Liver (tissue), 9 donors: Measurements from ENCODE around the gene AAK1. TPM values are rescaled to one million over a fixed set of nuclear protein-coding genes. Genes with fewer than 3 reads are reported as not detected.

Experiments
- DNase-seq: peaks from one replicate; pipeline ENCODE4 v3.0.0-alpha.2; 2017; ENCODE audit warnings: low spot score
- H3K27ac ChIP-seq, 2 donors: one replicate each; pipeline ENCODE4 v1.7.0; 2013; ENCODE audit warnings: inconsistent platforms in 2 of 2, low read length in 2 of 2, control low read depth in 1 of 2, low read depth in 1 of 2, mild to moderate bottlenecking in 1 of 2
- H3K27me3 ChIP-seq, 4 donors: one replicate each; pipeline versions ENCODE4 v1.6.1 to v1.7.0; 2013; ENCODE audit warnings: low read length in 3 of 4, inconsistent platforms in 1 of 4, mild to moderate bottlenecking in 1 of 4, moderate library complexity in 1 of 4; ENCODE audit not compliant: control insufficient read depth in 4 of 4, insufficient read depth in 4 of 4
- H3K36me3 ChIP-seq, 4 donors: one replicate each; pipeline versions ENCODE4 v1.6.1 to v1.7.0; 2013; ENCODE audit warnings: low read length in 3 of 4, mild to moderate bottlenecking in 3 of 4, low read depth in 1 of 4, moderate library complexity in 1 of 4; ENCODE audit not compliant: control insufficient read depth in 4 of 4, insufficient read depth in 3 of 4
- H3K4me1 ChIP-seq, 4 donors: one replicate each; pipeline versions ENCODE4 v1.6.1 to v1.7.0; 2013; ENCODE audit warnings: low read length in 3 of 4, mild to moderate bottlenecking in 3 of 4, moderate library complexity in 1 of 4; ENCODE audit not compliant: control insufficient read depth in 4 of 4, insufficient read depth in 4 of 4
- H3K4me3 ChIP-seq, 3 donors: one replicate each; pipeline versions ENCODE4 v1.6.1 to v1.7.0; 2013; ENCODE audit warnings: low read length in 3 of 3, control low read depth in 1 of 3, low read depth in 1 of 3, mild to moderate bottlenecking in 1 of 3
- H3K9ac ChIP-seq, 2 donors: one replicate each; pipeline ENCODE4 v1.7.0; 2013; ENCODE audit warnings: low read length in 2 of 2, mild to moderate bottlenecking in 2 of 2, moderate library complexity in 2 of 2, control low read depth in 1 of 2, low read depth in 1 of 2
- H3K9me3 ChIP-seq, 4 donors: one replicate each; pipeline versions ENCODE4 v1.6.1 to v1.7.0; 2013; ENCODE audit warnings: low read length in 3 of 4; ENCODE audit not compliant: control insufficient read depth in 4 of 4
- EGR1 ChIP-seq, 2 donors: IDR thresholded peaks; 2 replicates each; pipeline ENCODE4 v1.6.1; 2016 to 2018; ENCODE audit warnings: antibody characterized with exemption in 2 of 2, low read depth in 2 of 2
- FOXA1 ChIP-seq: IDR thresholded peaks from 2 replicates; pipeline ENCODE4 v1.6.1; 2016; ENCODE audit warnings: antibody characterized with exemption
- FOXA2 ChIP-seq: IDR thresholded peaks from 2 replicates; pipeline ENCODE4 v1.6.1; 2016; ENCODE audit warnings: antibody characterized with exemption
- HNF4A ChIP-seq, 2 donors: conservative IDR thresholded peaks; 2 replicates each; pipeline ENCODE4 v1.6.1; 2016; ENCODE audit warnings: antibody characterized with exemption in 2 of 2, mild to moderate bottlenecking in 2 of 2
- HNF4G ChIP-seq: IDR thresholded peaks from 2 replicates; pipeline ENCODE4 v1.6.1; 2016; ENCODE audit warnings: antibody characterized with exemption
- JUND ChIP-seq, 2 donors: IDR thresholded peaks; 2 replicates each; pipeline ENCODE4 v1.6.1; 2016; ENCODE audit warnings: antibody characterized with exemption in 2 of 2
- RAD21 ChIP-seq, 2 donors: IDR thresholded peaks; 2 replicates each; pipeline ENCODE4 v1.6.1; 2016; ENCODE audit warnings: antibody characterized with exemption in 2 of 2, mild to moderate bottlenecking in 2 of 2
- RXRA ChIP-seq, 2 donors: IDR thresholded peaks; 2 replicates each; pipeline ENCODE4 v1.6.1; 2017 to 2018; ENCODE audit warnings: antibody characterized with exemption in 2 of 2, mild to moderate bottlenecking in 1 of 2
- SP1 ChIP-seq: IDR thresholded peaks from 2 replicates; pipeline ENCODE4 v1.6.1; 2018; ENCODE audit warnings: antibody characterized with exemption, mild to moderate bottlenecking
- TAF1 ChIP-seq: conservative IDR thresholded peaks from 2 replicates; pipeline ENCODE4 v1.6.1; 2016; ENCODE audit warnings: antibody characterized with exemption, mild to moderate bottlenecking
- YY1 ChIP-seq: IDR thresholded peaks from 2 replicates; pipeline ENCODE4 v1.6.1; 2016; ENCODE audit warnings: antibody characterized with exemption, mild to moderate bottlenecking
- WGBS: extraction: QIAGEN DNeasy Blood & Tissue Kit; methylation state at CpG from one replicate; pipeline ENCODE4 v1.1.7; 2013; 5-methylcytosine and 5-hydroxymethylcytosine counted together
- polyA plus RNA-seq, 2 donors: library from polyadenylated mRNA; stranded (reverse) in 1 of 2; unstranded in 1 of 2; fragments of 200-250 nt in 1 of 2; fragments of >200 nt in 1 of 2; fragmentation: Nextera tagmentation in 1 of 2; extraction: Ambion mirVana in 1 of 2; gene quantifications; one replicate each; pipeline versions ENCODE4 v1.2.1 to v1.2.3, GENCODE V29; 2013 to 2015
- total RNA-seq, 2 donors: library from RNA; depleted of rRNA; stranded (reverse); fragments of >200 nt; gene quantifications; one replicate each; pipeline ENCODE4 v1.2.3, GENCODE V29; 2014
- TF ChIP-seq, protein P1 (sequence below): IDR thresholded peaks from 2 replicates; pipeline ENCODE4 v1.6.1; 2016; ENCODE audit warnings: antibody characterized with exemption
- TF ChIP-seq, protein P2 (sequence below): IDR thresholded peaks from 2 replicates; pipeline ENCODE4 v1.6.1; 2016; ENCODE audit warnings: antibody characterized with exemption
- TF ChIP-seq, protein P3 (sequence below): IDR thresholded peaks from 2 replicates; pipeline ENCODE4 v1.6.1; 2016; ENCODE audit warnings: antibody characterized with exemption, mild to moderate bottlenecking
- TF ChIP-seq, protein P4 (sequence below): fragments of 150-350 bp; IDR thresholded peaks from 2 replicates; pipeline ENCODE4 v1.5.1; 2017; ENCODE audit warnings: improper control_type of control experiment, low read depth, low read length; ENCODE audit not compliant: missing input control
- donor health status: healthy.
- donor health status: healthy.
- donor health status: healthy.
- donor health status: healthy.
- donor health status: healthy.

The AAK1 gene
- total and polyA plus RNA-seq, 4 donors: 3.9 to 14.3 (median 11.3) TPM

DNA sequence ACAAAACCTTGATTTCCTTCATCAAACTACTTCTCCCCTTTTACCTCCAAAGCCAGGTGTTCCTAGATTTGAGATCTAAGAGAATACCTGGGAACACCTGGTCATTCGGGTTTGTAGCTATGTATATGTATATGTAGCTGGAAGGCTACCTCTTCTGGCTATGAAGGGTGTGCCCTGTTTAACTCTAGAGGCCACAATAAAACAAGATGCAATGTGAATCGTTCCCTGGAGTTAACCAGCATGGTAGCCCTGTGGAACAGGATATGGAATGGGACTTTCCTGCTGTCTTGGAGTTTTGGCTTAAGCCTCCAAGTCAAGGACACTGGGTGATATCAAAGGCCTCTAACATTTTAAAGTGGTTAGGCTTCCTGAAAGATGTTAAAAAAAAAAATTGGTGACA lies 188.6 kb downstream of the AAK1 start (continued):
- TF ChIP-seq, protein P1, sequence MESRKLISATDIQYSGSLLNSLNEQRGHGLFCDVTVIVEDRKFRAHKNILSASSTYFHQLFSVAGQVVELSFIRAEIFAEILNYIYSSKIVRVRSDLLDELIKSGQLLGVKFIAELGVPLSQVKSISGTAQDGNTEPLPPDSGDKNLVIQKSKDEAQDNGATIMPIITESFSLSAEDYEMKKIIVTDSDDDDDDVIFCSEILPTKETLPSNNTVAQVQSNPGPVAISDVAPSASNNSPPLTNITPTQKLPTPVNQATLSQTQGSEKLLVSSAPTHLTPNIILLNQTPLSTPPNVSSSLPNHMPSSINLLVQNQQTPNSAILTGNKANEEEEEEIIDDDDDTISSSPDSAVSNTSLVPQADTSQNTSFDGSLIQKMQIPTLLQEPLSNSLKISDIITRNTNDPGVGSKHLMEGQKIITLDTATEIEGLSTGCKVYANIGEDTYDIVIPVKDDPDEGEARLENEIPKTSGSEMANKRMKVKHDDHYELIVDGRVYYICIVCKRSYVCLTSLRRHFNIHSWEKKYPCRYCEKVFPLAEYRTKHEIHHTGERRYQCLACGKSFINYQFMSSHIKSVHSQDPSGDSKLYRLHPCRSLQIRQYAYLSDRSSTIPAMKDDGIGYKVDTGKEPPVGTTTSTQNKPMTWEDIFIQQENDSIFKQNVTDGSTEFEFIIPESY: no peak

DNA sequence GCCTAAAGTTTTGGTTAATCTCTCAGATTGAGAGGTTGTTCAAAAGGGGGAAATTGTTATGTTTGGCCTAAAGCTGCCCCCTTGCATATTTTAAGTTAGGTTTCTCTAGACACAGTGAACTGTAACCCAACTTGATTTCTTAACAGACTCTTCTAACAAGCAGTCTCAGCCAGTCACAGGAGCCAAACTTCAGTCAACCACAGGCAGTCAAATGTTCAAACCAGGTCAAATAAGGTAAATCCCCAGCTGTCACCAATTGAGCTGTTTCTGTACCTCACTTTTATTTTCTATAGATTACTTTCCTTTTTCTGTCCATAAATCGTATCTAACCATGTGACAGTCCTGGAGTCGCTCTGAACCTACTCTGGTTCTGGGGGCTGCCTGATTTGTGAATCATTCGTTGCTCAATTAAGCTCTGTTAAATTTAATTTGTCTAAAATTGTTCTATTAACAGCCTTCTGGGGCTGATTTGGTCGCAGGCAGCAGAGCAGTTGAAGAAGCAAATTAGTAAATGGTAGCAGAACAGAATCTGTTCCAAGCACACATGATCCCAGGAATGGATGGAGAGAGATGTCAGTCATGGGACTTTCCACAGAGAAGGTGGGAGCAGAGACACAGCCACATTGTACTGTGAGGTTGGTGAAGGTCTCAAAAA lies 189.9 kb downstream of the AAK1 start:
- DNase-seq: no peak
- Histone ChIP-seq H3K4me1 (no peaks in the 10 kb centered on the region), H3K27me3 (no peaks in the 10 kb centered on the region), H3K4me3 (no peak overlapping the region), H3K27ac (no peak overlapping the region), H3K9me3 (no peaks in the 10 kb centered on the region), H3K9ac (no peak overlapping the region), H3K36me3 (no peaks in the 10 kb centered on the region)
- no peak for TF ChIP-seq SP1
- TF ChIP-seq HNF4A (conservative IDR thresholded peaks at IDR 0.05): no peak
- no peak for TF ChIP-seq TAF1
- TF ChIP-seq, protein P2, sequence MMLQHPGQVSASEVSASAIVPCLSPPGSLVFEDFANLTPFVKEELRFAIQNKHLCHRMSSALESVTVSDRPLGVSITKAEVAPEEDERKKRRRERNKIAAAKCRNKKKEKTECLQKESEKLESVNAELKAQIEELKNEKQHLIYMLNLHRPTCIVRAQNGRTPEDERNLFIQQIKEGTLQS: no peak
- TF ChIP-seq JUND (IDR thresholded peaks at IDR 0.05): no peak
- TF ChIP-seq YY1: no peak
- TF ChIP-seq, protein P3, sequence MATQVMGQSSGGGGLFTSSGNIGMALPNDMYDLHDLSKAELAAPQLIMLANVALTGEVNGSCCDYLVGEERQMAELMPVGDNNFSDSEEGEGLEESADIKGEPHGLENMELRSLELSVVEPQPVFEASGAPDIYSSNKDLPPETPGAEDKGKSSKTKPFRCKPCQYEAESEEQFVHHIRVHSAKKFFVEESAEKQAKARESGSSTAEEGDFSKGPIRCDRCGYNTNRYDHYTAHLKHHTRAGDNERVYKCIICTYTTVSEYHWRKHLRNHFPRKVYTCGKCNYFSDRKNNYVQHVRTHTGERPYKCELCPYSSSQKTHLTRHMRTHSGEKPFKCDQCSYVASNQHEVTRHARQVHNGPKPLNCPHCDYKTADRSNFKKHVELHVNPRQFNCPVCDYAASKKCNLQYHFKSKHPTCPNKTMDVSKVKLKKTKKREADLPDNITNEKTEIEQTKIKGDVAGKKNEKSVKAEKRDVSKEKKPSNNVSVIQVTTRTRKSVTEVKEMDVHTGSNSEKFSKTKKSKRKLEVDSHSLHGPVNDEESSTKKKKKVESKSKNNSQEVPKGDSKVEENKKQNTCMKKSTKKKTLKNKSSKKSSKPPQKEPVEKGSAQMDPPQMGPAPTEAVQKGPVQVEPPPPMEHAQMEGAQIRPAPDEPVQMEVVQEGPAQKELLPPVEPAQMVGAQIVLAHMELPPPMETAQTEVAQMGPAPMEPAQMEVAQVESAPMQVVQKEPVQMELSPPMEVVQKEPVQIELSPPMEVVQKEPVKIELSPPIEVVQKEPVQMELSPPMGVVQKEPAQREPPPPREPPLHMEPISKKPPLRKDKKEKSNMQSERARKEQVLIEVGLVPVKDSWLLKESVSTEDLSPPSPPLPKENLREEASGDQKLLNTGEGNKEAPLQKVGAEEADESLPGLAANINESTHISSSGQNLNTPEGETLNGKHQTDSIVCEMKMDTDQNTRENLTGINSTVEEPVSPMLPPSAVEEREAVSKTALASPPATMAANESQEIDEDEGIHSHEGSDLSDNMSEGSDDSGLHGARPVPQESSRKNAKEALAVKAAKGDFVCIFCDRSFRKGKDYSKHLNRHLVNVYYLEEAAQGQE: no peak
- no peak for TF ChIP-seq FOXA2
- TF ChIP-seq, protein P1: no peak
- TF ChIP-seq RAD21 (IDR thresholded peaks at IDR 0.05): no peak
- TF ChIP-seq RXRA (IDR thresholded peaks at IDR 0.05): no peak
- TF ChIP-seq, protein P4, sequence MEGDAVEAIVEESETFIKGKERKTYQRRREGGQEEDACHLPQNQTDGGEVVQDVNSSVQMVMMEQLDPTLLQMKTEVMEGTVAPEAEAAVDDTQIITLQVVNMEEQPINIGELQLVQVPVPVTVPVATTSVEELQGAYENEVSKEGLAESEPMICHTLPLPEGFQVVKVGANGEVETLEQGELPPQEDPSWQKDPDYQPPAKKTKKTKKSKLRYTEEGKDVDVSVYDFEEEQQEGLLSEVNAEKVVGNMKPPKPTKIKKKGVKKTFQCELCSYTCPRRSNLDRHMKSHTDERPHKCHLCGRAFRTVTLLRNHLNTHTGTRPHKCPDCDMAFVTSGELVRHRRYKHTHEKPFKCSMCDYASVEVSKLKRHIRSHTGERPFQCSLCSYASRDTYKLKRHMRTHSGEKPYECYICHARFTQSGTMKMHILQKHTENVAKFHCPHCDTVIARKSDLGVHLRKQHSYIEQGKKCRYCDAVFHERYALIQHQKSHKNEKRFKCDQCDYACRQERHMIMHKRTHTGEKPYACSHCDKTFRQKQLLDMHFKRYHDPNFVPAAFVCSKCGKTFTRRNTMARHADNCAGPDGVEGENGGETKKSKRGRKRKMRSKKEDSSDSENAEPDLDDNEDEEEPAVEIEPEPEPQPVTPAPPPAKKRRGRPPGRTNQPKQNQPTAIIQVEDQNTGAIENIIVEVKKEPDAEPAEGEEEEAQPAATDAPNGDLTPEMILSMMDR: no peak
- no peak for TF ChIP-seq HNF4G
- TF ChIP-seq FOXA1: no peak
- no peak for TF ChIP-seq EGR1 (IDR thresholded peaks at IDR 0.05; ENCODE audit: low read depth in 2 of 2)
- WGBS: 86% methylated on average over 4 of the region's 4 CpGs
